ENCODE measurements around the gene CDA.

Gene CDA

GRCh38 chr1:20615946-20616846, 27.3 kb downstream of the CDA start:
- DNase-seq (ENCODE audit: low read depth in 2 of 2), result no peak

GRCh38 chr1:20616847-20617487, 28.1 kb downstream of the CDA start:
- no peak for DNase-seq (ENCODE audit: low read depth in 2 of 2)

DNA sequence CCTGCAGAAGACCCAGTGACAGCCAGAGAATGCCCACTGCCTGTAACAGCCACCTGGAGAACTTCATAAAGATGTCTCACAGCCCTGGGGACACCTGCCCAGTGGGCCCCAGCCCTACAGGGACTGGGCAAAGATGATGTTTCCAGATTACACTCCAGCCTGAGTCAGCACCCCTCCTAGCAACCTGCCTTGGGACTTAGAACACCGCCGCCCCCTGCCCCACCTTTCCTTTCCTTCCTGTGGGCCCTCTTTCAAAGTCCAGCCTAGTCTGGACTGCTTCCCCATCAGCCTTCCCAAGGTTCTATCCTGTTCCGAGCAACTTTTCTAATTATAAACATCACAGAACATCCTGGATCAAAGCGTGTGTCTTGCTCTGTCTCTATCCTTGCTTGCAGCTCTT, 29.7 kb downstream of the CDA start:
- DNase-seq (ENCODE audit: low read depth in 2 of 2), result no peak

GRCh38 chr1:20619999-20620398, 31.1 kb downstream of the CDA start:
- no peak for DNase-seq (ENCODE audit: low read depth in 2 of 2)

DNA sequence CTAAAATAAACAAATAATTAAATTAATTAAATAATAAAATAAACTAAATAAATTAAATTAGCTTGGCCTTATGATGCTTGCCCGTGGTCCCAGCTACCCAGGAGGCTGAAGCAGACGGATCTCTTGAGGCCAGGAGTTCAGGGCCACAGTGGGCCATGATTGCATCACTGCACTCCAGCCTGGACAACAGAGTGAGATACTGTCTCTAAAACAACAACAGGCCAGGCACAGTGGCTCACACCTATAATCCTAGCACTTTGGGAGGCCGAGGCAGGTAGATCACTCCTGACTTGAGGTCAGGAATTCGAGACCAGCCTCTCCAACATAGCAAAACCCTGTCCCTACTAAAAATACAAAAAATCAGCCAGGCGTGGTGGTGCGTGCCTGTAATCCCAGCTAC, 32.1 kb downstream of the CDA start:
- no peak for DNase-seq (ENCODE audit: low read depth in 2 of 2)

DNA sequence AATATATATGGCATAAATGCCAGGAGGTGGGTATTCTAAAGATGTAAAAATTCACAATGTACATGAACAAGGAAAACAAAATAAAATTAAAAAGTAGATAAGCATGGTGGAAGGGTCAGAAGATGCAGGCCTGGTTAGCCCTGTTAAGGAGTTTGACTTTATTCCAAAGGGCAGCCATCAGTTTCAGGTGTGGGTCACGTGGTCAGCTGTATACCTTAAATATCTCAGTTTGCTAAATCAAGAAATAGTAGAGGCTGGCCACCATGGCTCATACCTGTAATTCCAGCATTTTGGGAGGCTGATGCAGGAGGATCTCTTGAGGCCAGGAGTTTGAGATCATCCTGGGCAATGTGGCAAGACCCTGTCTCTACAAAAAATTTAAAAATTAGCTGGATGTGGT, 35.8 kb downstream of the CDA start:
- no peak for DNase-seq (ENCODE audit: low read depth in 2 of 2)

GRCh38 chr1:20625176-20626097, 36.5 kb downstream of the CDA start:
- DNase-seq (ENCODE audit: low read depth in 2 of 2), result no peak

GRCh38 chr1:20626098-20626427, 37.2 kb downstream of the CDA start:
- DNase-seq (ENCODE audit: low read depth in 2 of 2), result no peak

DNA sequence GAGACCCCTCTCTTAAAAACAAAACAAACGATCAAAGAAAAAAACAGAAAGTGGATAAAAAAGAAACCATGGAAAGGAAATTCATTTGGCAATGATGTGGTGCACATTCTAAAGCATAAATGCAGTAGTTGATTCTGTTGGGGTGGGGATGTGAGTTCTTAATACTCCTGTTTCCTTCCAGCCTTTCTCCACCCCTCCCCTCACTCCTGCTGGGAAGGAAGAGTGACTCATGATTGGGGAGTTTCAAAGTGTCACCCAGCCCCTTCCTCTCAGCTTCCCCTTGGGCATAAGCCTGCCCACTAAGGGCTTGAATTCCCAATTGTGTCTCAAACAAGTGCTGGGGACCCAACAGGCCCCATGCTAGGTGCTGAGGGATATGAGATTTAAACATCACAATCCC, 37.6 kb downstream of the CDA start:
- DNase-seq (ENCODE audit: low read depth in 2 of 2), result no peak

GRCh38 chr1:20630729-20631128, 41.8 kb downstream of the CDA start:
- no peak for DNase-seq (ENCODE audit: low read depth in 2 of 2)

DNA sequence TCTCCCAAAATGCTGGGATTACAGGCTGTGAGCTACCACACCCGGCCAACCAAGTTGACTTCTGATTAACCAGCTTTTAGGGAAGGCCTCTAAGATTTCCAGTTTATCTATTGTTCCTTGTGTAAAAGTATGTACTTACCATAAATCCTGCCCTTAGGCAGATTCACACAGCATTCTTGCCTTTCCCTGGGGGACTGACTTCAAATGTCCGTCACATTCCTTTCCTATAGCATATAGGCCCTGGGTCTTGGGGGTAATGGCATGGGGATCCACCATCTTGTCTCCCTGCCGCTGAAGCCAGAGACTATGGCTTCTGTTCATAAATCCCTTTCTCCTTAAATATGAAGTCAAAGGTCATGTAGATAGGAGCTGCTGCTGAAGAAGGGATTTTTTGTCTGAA, 43.5 kb downstream of the CDA start:
- no peak for DNase-seq (ENCODE audit: low read depth in 2 of 2)

GRCh38 chr1:20633190-20634064, 44.5 kb downstream of the CDA start, which contains the start of gene PINK1:
PINK1 (plus strand) TSS chr1:20633458; CDS start chr1:20633549, 91 bp downstream.
- peak; percentile 73 to 74 for DNase-seq (ENCODE audit: low read depth in 2 of 2)

- DNase-seq (ENCODE audit: low read depth in 2 of 2), result no peak
Observed at GRCh38 chr1:20634065-20634593, 45.2 kb downstream of the CDA start.

GRCh38 chr1:20634594-20635084, 45.7 kb downstream of the CDA start:
- no peak for DNase-seq (ENCODE audit: low read depth in 2 of 2)

- DNase-seq (ENCODE audit: low read depth in 2 of 2), result no peak
Observed at GRCh38 chr1:20636785-20637347, 48.0 kb downstream of the CDA start.

- peak; percentile 45 to 48 for DNase-seq (ENCODE audit: low read depth in 2 of 2)
Observed at GRCh38 chr1:20640183-20640597, 51.3 kb downstream of the CDA start.

DNA sequence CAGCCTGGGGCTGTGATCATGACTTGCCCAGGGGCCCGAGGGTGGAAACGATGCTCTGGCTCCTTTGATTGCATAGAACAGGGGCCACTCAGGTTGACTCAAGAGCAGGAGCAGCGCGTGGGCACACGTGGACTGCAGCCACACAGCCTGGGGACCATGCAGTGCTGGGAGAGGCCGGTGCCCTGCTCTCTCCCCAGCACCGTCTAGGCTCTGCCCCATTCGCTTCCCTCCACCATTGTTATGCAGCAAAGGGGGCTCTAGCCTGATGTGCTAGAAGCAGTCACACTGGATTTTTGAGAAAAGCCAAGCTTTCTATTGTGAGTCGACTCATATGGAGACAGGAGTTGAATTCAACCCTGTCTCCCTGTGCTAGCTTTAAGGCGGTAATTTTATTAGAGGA, 53.1 kb downstream of the CDA start:
- no peak for DNase-seq (ENCODE audit: low read depth in 2 of 2)

DNA sequence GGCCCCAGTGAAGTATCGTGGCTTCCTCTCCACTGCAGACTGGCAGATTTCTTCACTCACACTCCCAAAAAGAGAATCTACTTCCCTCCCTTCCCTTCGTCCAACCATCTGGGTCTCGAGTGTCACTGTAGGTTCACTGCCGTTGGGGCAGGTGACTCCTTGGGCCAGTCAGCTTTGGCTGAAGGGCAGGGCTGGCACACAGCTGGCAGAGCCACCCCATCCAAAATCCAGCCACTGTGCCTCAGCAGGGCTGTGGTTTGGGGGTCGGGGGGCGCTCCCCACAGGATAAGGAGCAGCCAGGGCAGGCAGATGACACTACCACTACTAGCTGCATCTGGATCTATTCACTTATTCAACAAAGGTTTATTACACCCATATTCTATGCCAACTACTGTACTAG, 54.2 kb downstream of the CDA start:
- no peak for DNase-seq (ENCODE audit: low read depth in 2 of 2)

- DNase-seq (ENCODE audit: low read depth in 2 of 2), result no peak
Observed at GRCh38 chr1:20644416-20644815, 55.5 kb downstream of the CDA start.

DNA sequence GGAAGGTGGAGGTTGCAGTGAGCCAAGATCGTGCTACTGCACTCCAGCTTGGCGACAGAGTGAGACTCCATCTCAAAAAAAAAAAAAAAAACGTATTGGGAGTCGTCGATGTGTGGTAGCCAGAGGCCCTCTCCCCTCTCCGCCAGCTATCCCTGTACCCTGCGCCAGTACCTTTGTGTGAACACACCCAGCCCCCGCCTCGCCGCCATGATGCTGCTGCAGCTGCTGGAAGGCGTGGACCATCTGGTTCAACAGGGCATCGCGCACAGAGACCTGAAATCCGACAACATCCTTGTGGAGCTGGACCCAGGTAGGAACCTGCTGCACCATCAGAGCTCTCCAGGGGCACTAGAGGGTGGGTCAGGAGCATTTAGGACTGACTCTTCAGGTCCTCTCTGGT, 56.5 kb downstream of the CDA start:
- DNase-seq (ENCODE audit: low read depth in 2 of 2), result no peak
